IPS-18a (cell line): Measurements from ENCODE around the gene IGDCC3.

Source experiments
- H3K27ac ChIP-seq: one replicate; pipeline ENCODE4 v1.5.1; 2013; ENCODE audit warnings: low read length
- H3K27me3 ChIP-seq: one replicate; pipeline ENCODE4 v1.6.1; 2013; ENCODE audit warnings: mild to moderate bottlenecking, low read length; ENCODE audit not compliant: control insufficient read depth, insufficient read depth
- H3K36me3 ChIP-seq: one replicate; pipeline ENCODE4 v1.6.1; 2013; ENCODE audit warnings: low read depth, low read length; ENCODE audit not compliant: control insufficient read depth
- H3K4me1 ChIP-seq: one replicate; pipeline ENCODE4 v1.6.1; 2013; ENCODE audit warnings: low read depth, low read length; ENCODE audit not compliant: control insufficient read depth
- H3K4me3 ChIP-seq: one replicate; pipeline ENCODE4 v1.5.1; 2013; ENCODE audit warnings: low read length
- H3K9ac ChIP-seq: one replicate; pipeline ENCODE4 v1.6.1; 2013; ENCODE audit warnings: mild to moderate bottlenecking, low read length, moderate library complexity
- H3K9me3 ChIP-seq: one replicate; pipeline ENCODE4 v1.6.1; 2013; ENCODE audit warnings: low read depth, low read length; ENCODE audit not compliant: control insufficient read depth

The IGDCC3 gene

DNA sequence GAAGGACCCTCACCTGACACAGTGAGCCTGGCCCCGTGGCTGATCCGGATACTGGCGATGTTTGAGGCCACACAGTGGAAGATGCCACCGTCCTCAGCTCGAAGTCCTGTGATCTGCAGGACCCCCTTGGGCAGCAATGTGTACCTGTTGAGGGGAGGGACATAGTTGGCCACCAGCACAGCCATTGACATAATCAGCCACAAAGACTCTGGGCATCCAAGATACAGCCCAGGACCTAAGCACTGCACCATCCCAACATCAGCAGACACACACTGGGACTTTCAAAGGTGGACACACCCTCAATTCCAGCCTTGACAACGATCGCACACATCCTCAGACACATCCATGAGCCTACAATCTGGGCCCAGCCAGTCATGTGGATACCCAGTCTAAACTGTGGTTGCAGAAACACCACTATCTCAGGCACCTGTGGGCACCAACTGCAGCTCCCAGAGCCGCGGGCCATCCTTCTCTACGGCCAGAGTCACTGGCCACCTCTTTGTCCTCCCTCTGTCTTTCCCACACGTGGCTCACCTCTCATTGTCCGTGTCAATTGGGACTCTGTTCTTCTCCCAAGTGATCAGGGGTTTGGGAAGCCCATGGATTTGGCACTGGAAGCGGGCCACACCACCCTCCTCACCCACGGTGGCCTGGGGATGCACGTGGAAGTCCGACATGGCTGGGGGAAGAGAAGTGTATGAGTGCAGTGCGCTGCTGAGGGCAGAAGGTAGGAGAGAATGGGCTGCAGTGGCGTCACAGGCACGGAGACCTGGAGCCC is 42.3 kb downstream of the IGDCC3 start:
- Histone ChIP-seq H3K27me3 (no peaks in the 10 kb centered on the region), H3K36me3 (peaks cover 14% of the 10 kb centered on the region), H3K27ac (no peak overlapping the region), H3K4me3 (no peak overlapping the region), H3K9ac (no peak overlapping the region), H3K4me1 (peaks cover 49% of the 10 kb centered on the region), H3K9me3 (no peaks in the 10 kb centered on the region)

DNA sequence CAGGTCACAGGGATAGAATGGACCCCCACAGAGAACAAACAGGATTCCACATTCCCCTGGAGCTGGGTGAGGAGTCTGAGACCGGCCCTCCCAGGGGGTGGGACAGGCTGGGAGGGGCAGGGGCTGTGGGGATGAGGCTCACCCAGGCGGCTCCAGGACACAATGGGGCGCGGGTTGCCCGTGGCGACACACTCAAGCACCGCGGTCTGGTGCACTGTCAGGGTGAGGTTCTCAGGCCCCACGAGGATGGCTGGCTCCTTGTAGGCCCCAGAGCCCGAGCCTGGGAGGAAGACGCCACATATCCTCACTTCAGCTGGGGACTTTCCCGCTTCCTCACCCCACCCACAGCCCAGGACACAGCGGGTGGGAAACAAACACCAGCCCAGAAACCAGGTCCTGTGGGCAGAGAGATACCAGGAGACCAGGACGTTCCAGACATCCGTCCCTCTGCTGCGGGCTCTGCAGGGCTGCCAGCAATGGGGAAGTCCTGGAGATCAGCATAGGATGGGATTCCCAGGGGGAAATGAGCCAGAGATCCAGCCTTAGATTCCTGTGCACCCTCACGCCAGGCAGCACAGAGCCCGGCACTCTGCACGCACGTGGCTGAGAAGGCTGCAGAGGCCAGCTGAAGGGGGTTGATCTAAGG is 43.1 kb downstream of the IGDCC3 start:
- Histone ChIP-seq H3K36me3 (peaks cover 20% of the 10 kb centered on the region), H3K27ac (no peak overlapping the region), H3K9ac (no peak overlapping the region), H3K27me3 (no peaks in the 10 kb centered on the region), H3K9me3 (no peaks in the 10 kb centered on the region), H3K4me1 (peaks cover 42% of the 10 kb centered on the region), H3K4me3 (no peak overlapping the region)

DNA sequence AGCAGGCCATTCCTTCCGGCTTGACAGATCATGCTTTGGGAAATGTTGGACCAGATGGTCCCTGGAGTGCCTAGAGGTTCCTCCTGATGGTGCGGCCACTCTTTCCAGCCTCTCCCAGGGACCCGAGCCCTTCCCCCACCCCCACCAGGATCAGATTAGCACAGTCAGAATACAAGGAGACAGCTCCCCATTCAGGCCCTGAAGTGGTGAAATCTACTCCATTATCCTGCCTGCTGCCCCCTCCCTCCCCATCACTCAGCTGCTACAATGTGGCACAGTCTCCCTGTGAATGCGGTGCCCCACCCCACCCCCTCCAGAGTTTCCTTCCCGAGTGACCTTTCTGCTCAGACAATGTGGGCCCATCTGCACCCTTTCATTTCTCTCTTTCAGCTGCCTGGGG is 43.9 kb downstream of the IGDCC3 start:
- H3K4me3 ChIP-seq = no peak overlapping the region
- H3K4me1 ChIP-seq = peaks cover 40% of the 10 kb centered on the region
- H3K9me3 ChIP-seq = no peaks in the 10 kb centered on the region
- no peak overlapping the region for H3K9ac ChIP-seq
- no peak overlapping the region for H3K27ac ChIP-seq
- H3K36me3 ChIP-seq = peaks cover 28% of the 10 kb centered on the region
- no peaks in the 10 kb centered on the region for H3K27me3 ChIP-seq

DNA sequence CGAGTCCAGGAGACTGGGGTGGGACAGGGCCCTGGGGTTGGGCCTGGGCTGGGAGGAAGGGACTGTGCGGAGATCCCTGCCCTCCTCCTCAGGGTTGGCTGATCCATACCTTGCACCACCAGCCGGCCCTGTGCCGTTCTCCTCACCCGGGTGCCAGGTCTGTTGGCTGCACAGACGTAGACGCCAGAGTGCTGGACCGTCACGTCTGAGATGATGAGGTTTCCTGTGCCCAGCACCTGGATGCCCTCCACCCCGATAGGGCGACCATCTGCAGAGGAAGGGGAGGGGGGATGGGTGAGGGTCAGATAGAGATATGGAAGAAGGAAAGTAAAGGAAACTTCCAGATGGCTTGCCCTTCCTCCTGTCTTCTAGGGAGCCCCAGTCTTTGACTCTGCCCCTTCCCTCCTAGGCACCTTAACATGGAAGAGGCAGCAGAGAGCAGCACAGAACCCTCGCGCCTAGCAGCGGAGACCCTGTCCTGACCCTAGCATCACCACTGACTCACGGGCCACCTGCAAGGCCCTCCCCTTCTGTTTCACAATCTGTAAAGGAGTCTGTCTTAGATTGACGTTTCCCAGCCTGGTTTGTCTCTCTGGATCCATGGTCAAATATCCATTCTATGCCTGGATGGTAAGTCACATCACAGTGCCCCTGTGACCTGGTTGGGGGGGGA is 44.5 kb downstream of the IGDCC3 start:
- no peak overlapping the region for H3K27ac ChIP-seq
- H3K36me3 ChIP-seq = peaks cover 28% of the 10 kb centered on the region
- no peaks in the 10 kb centered on the region for H3K27me3 ChIP-seq

DNA sequence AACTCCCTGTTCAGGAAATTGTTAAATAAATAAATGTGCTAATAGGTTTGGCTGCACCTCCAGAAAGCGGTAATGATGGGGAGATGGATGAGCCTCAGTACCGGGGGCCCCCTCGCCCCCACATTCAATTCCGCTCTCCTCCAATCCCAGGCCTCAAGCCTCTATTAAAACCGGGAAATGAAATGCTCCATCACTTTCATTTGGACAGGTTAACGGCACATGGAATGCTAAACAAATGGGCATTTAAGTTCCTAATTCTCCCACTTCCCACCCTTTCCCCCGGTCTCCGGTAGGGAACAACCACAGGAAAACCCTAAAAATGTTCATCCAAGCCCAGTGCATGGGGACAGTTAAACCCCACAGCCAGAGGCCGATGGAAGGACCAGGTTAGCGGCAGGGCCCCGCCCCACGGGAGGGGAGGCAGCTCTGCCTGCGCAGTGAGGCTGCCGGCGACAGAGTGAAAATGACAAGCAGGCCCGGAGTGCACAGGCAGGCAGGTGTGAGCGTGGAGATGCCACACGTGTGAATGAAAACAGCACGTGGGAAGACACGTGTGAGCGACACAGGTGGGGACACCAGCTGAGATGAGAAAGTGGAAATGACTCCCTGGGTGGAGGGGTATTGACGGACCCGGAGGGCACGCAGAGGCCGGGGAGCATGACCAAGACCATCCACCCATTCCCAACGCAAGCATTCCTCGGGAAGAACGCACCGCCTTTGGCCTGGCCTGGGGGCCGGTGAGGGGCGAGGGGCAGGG is 45.2 kb downstream of the IGDCC3 start:
- Histone ChIP-seq H3K9me3 (no peaks in the 10 kb centered on the region), H3K27me3 (no peaks in the 10 kb centered on the region), H3K9ac (no peak overlapping the region), H3K27ac (no peak overlapping the region), H3K4me3 (no peak overlapping the region), H3K4me1 (peaks cover 31% of the 10 kb centered on the region), H3K36me3 (peaks cover 28% of the 10 kb centered on the region)

More for the DNA sequence above, 44.5 kb downstream of the IGDCC3 start:
- no peak overlapping the region for H3K4me3 ChIP-seq
- H3K9ac ChIP-seq = no peak overlapping the region
- H3K9me3 ChIP-seq = no peaks in the 10 kb centered on the region
- peaks cover 38% of the 10 kb centered on the region for H3K4me1 ChIP-seq

- Histone ChIP-seq H3K27me3 (no peaks in the 10 kb centered on the region), H3K27ac (no peak overlapping the region), H3K9ac (no peak overlapping the region), H3K36me3 (peaks cover 28% of the 10 kb centered on the region), H3K4me3 (no peak overlapping the region), H3K4me1 (peaks cover 23% of the 10 kb centered on the region), H3K9me3 (no peaks in the 10 kb centered on the region)
Observed at GRCh38 chr15:65331811-65332210, 46.0 kb downstream of the IGDCC3 start.

- Histone ChIP-seq H3K27ac (no peak overlapping the region), H3K4me1 (peaks cover 17% of the 10 kb centered on the region), H3K4me3 (no peak overlapping the region), H3K9me3 (no peaks in the 10 kb centered on the region), H3K36me3 (peaks cover 28% of the 10 kb centered on the region), H3K27me3 (no peaks in the 10 kb centered on the region), H3K9ac (no peak overlapping the region)
Observed at GRCh38 chr15:65330934-65331645, 46.7 kb downstream of the IGDCC3 start.

DNA sequence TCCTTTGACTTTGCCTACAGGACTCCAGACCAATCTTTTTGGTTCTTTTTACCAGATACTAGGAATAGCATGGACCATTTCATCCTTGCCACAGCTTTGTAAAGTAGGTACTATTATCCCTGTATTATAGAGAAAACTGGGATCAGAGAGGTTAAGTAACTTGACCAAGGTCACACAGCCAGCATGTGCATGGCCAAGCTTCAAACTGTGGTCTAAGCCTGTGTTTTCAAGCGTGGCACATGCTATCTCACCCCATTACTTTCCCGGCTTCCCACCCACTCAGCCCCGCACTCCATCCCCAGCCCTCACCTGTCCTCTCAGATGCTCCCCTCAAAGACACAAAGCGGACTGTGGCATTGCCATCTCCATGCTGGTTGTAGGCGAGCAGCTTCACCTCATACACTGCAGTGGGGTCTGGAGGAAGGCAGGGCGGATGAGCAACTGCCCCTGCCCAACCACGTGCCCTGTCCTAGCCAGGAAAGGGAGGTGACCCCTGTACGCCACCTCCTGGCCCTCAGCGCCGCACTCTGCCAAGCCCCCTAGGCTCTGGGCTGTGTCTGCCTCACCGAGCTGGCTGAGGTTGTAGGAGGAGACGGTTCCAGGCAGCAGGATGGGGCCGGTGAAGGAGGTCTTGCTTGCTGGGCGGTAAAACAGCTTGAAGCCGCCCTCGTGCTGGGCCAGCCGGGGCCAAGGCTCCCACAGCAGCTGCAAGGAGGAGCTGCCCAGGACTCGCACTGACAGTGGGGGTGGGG is 47.6 kb downstream of the IGDCC3 start:
- H3K27ac ChIP-seq = no peak overlapping the region
- peaks cover 17% of the 10 kb centered on the region for H3K4me1 ChIP-seq
- peaks cover 28% of the 10 kb centered on the region for H3K36me3 ChIP-seq
- H3K9me3 ChIP-seq = no peaks in the 10 kb centered on the region
- no peak overlapping the region for H3K4me3 ChIP-seq
- no peaks in the 10 kb centered on the region for H3K27me3 ChIP-seq
- H3K9ac ChIP-seq = no peak overlapping the region

GRCh38 chr15:65329288-65329983 is 48.4 kb downstream of the IGDCC3 start:
- Histone ChIP-seq H3K9me3 (no peaks in the 10 kb centered on the region), H3K36me3 (peaks cover 28% of the 10 kb centered on the region), H3K4me3 (no peak overlapping the region), H3K27ac (no peak overlapping the region), H3K27me3 (no peaks in the 10 kb centered on the region), H3K9ac (no peak overlapping the region), H3K4me1 (peaks cover 10% of the 10 kb centered on the region)
